ENCODE data around the gene FAM111B. TPM values are rescaled to one million over a fixed set of nuclear protein-coding genes. Genes with fewer than 3 reads are reported as not detected.

The FAM111B gene
- total RNA-seq, 1 donor from 2014 or later: 63.3 TPM

Other genes starting within 250 kb of the FAM111B start
- not detected in 2 replicates for gene GLYATL1, start 167.7 kb upstream of the FAM111B start, total RNA-seq
- gene GLYATL1B, start 20.9 kb upstream of the FAM111B start, total RNA-seq: not detected in 2 replicates
- gene FAM111A, start 35.6 kb downstream of the FAM111B start, total RNA-seq: 121 and 122 TPM in 2 replicates
- gene DTX4, start 64.9 kb downstream of the FAM111B start, total RNA-seq: 0.12 and 0.15 TPM in 2 replicates
- not detected in 2 replicates for gene MPEG1, start 105.7 kb downstream of the FAM111B start, total RNA-seq